GM21737 (cell line): Measurements from ENCODE around the gene MSANTD7.

Experiments
- ATAC-seq: cut with Tn5 transposase; IDR thresholded peaks from one replicate; pipeline ENCODE4 v1.9.1; 2021; ENCODE audit warnings: mild to moderate bottlenecking, moderate library complexity; ENCODE audit not compliant: unreplicated experiment

The MSANTD7 gene

DNA sequence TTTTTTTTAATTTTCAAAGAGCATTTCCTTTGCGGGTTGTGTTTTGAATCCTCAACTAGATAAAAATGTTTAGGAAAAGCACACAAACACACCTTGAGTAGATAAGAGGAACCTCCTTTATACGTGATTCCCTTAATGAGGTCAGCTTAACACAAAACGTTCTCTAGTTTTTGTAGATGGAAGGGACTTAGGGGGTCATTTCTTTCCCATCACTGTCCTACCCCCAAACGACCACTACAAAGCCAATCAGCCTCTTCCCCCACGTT, 41.8 kb downstream of the MSANTD7 start:
- ATAC-seq, result no peak

DNA sequence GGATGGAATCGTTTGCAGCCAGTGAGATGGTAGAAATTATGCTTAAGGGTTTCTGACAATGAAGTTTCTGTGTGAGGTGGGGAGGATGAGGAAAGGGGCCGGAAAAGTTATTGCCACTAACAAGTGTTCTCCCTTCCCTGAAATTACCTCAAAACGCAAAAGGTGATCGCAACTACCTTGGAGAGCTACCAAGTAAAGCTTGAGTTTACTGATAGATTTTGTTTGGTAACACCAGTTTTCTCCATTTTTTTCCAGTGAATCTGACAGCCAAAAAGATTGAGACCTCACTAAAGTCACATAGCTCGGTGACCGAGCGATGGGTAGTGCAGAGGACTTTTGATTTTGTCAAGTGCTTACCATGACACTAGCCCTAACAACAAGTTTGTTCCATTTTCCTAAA, 42.1 kb downstream of the MSANTD7 start:
- ATAC-seq, result no peak

DNA sequence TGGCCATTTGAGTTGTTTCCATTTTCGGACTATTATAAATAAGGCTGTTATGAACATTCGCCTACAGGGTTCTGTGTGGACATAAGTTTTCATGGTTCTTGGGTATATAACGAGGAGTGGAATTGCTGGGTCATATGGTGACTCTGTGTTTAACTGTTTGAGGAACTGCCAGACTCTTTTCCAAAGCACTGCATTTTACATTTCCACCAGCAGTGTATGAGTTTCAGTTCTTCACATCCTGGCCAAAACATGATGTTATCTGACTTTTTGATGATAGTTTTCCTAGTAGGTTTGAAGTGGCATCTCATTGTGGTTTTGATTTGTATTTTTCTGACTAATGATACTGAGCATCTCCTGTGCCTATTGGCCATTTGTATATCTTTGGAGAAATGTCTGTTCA, 46.0 kb downstream of the MSANTD7 start:
- no peak for ATAC-seq
